Transverse colon (tissue), 4 donors: Measurements from ENCODE around the gene BMP8B. TPM values are rescaled to one million over a fixed set of nuclear protein-coding genes. Genes with fewer than 3 reads are reported as not detected.
"Not testable (repeated sequence)": the region's sequence is repeated elsewhere in the genome, so short reads cannot be mapped to it uniquely, and the experiment has no call there.

Source experiments
- DNase-seq: peaks from one replicate; pipeline ENCODE4 v3.0.0-alpha.2; 2019
- H3K27ac ChIP-seq, 4 donors: fragments of 200-600 bp; sonication (generic); 2 replicates each; pipeline ENCODE4 v1.5.1; 2016 to 2018; ENCODE audit warnings: inconsistent platforms in 4 of 4
- H3K27me3 ChIP-seq: fragments of 200-600 bp; sonication (generic); 2 replicates; pipeline ENCODE4 v1.5.1; 2017; ENCODE audit warnings: inconsistent platforms
- H3K36me3 ChIP-seq, 4 donors: fragments of 200-600 bp; sonication (generic); 2 replicates each; pipeline ENCODE4 v1.5.1; 2017 to 2019; ENCODE audit warnings: inconsistent platforms in 4 of 4
- H3K4me1 ChIP-seq, 4 donors: fragments of 200-600 bp; sonication (generic); 2 replicates each; pipeline ENCODE4 v1.5.1; 2017 to 2020; ENCODE audit warnings: inconsistent platforms in 4 of 4
- H3K4me3 ChIP-seq, 4 donors: fragments of 200-600 bp; sonication (generic); 1 replicate in 1 of 4; 2 replicates in 3 of 4; pipeline versions ENCODE4 v1.5.1 to v1.6.1; 2017 to 2019; ENCODE audit warnings: inconsistent platforms in 4 of 4
- H3K9me3 ChIP-seq, 2 donors: fragments of 200-600 bp; sonication (generic); 2 replicates each; pipeline ENCODE4 v1.5.1; 2017 to 2019; ENCODE audit warnings: inconsistent platforms in 2 of 2
- CTCF ChIP-seq, 5 experiments: fragments of 200-600 bp in 3 of 5; fragments of 450-650 bp in 2 of 5; sonication (generic) in 3 of 5; IDR thresholded peaks; 1 replicate in 2 of 5; 2 replicates in 3 of 5; pipeline ENCODE4 v1.5.1; 2016 to 2017; ENCODE audit warnings: antibody characterized with exemption in 5 of 5, inconsistent platforms in 3 of 5, mild to moderate bottlenecking in 2 of 5, moderate library complexity in 1 of 5
- EP300 ChIP-seq: sonication (generic); formaldehyde crosslinking; IDR thresholded peaks from one replicate; pipeline ENCODE4 v1.6.1; 2017; ENCODE audit warnings: antibody characterized with exemption, low read depth
- POLR2A ChIP-seq: fragments of 450-650 bp; IDR thresholded peaks from one replicate; pipeline ENCODE4 v1.6.1; 2016; ENCODE audit warnings: antibody characterized with exemption, mild to moderate bottlenecking, moderate library complexity
- POLR2AphosphoS5 ChIP-seq, 3 donors: sonication (generic); formaldehyde crosslinking; IDR thresholded peaks; one replicate each; pipeline ENCODE4 v1.6.1; 2016; ENCODE audit warnings: antibody characterized with exemption in 3 of 3
- WGBS, 2 donors: methylation state at CpG; one replicate each; pipeline ENCODE4 v1.1.5; 2018; ENCODE audit warnings: low coverage in 1 of 2; 5-methylcytosine and 5-hydroxymethylcytosine counted together
- in situ Hi-C, 4 donors: fragments of 200-750 bp; cut with MboI; loops; one replicate each; pipeline versions ENCODE4 v1.15.0 to v1.15.1; 2017; ENCODE audit warnings: low sequenced_read_pairs in 3 of 4, low pct_ligation_motif_present in 1 of 4, low pct_unique_long_range_greater_than_20kb in 1 of 4
- intact Hi-C: fragments of 100-400 bp; cut with DNase I; formaldehyde crosslinking; loops from one replicate; pipeline ENCODE4 v1.15.1; 2023; ENCODE audit warnings: low total_unique reads
- total RNA-seq, 4 donors: library from RNA; depleted of rRNA; stranded (reverse); fragments of >200 nt; gene quantifications; one replicate each; pipeline ENCODE4 v1.1.0, GENCODE V29; 2016

The BMP8B gene
- total RNA-seq, 4 donors from 2014 or later, result 1.2 to 27.2 (median 17.4) TPM

- 82% methylated on average over 4 of the region's 4 CpGs; no CpG with 5 or more reads in 1 of the 2 donors for WGBS, 2 donors
- intact Hi-C loops, result no loop called here
- Histone ChIP-seq H3K4me1 (no peaks in the 10 kb centered on the region), H3K9me3 (no peaks in the 10 kb centered on the region), H3K27me3 (no peaks in the 10 kb centered on the region), H3K27ac (peak overlapping the region in 2 of 4 donors; percentile 9 to 53), H3K36me3 (no peaks in the 10 kb centered on the region), H3K4me3 (no peak overlapping the region)
- no peak for TF ChIP-seq POLR2AphosphoS5 (IDR thresholded peaks at IDR 0.05)
- TF ChIP-seq POLR2A, result no peak
- no peak for TF ChIP-seq CTCF (IDR thresholded peaks at IDR 0.05)
- no peak for TF ChIP-seq EP300
- in situ Hi-C loops, result no loop called here
- DNase-seq, result no peak
Observed at GRCh38 chr1:39777306-39777705, 11.4 kb downstream of the BMP8B start.

GRCh38 chr1:39776886-39777285 lies 11.8 kb downstream of the BMP8B start:
- no peak for TF ChIP-seq CTCF (IDR thresholded peaks at IDR 0.05)
- no peak for TF ChIP-seq POLR2AphosphoS5 (IDR thresholded peaks at IDR 0.05)
- TF ChIP-seq POLR2A, result no peak
- TF ChIP-seq EP300, result no peak
- Histone ChIP-seq H3K27me3 (no peaks in the 10 kb centered on the region), H3K9me3 (no peaks in the 10 kb centered on the region), H3K4me3 (no peak overlapping the region), H3K36me3 (no peaks in the 10 kb centered on the region), H3K4me1 (no peaks in the 10 kb centered on the region), H3K27ac (peak overlapping the region in 2 of 4 donors; percentile 9 to 53)
- no peak for DNase-seq
- 81 to 84% methylated on average over 4 of the region's 4 CpGs for WGBS, 2 donors
- intact Hi-C loops, result no loop called here
- in situ Hi-C loops, result no loop called here

DNA sequence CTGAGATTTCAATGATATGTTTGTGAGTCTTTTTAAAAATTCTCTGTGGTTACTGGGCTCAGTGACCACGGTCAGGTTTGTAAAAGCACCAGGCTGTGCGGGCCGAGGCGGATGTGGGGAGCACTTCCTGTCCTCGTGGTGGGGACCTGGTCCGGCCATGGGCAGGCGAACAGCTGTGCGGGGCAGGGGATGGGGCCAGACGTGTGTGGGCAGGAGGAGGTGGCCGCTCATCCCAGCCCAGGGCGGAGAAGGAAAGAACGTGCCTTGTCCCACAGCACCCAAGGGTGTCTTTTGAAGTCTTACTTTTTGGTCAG lies 12.3 kb downstream of the BMP8B start:
- peak overlapping the region in 1 of 4 donors; percentile 53 for H3K27ac ChIP-seq
- TF ChIP-seq POLR2AphosphoS5 (IDR thresholded peaks at IDR 0.05) (no peak), EP300 (no peak), CTCF (IDR thresholded peaks at IDR 0.05) (no peak), POLR2A (no peak)
- H3K27me3 ChIP-seq, result peaks cover 1% of the 10 kb centered on the region
- WGBS, 2 donors, result 66 to 90% methylated on average over 4 to 12 of the region's 12 CpGs
- no peak overlapping the region for H3K4me3 ChIP-seq
- intact Hi-C loops (no loop called here), in situ Hi-C loops (no loop called here)
- H3K36me3 ChIP-seq, result no peaks in the 10 kb centered on the region
- DNase-seq, result peak; percentile 57
- no peaks in the 10 kb centered on the region for H3K4me1 ChIP-seq
- H3K9me3 ChIP-seq, result no peaks in the 10 kb centered on the region

DNA sequence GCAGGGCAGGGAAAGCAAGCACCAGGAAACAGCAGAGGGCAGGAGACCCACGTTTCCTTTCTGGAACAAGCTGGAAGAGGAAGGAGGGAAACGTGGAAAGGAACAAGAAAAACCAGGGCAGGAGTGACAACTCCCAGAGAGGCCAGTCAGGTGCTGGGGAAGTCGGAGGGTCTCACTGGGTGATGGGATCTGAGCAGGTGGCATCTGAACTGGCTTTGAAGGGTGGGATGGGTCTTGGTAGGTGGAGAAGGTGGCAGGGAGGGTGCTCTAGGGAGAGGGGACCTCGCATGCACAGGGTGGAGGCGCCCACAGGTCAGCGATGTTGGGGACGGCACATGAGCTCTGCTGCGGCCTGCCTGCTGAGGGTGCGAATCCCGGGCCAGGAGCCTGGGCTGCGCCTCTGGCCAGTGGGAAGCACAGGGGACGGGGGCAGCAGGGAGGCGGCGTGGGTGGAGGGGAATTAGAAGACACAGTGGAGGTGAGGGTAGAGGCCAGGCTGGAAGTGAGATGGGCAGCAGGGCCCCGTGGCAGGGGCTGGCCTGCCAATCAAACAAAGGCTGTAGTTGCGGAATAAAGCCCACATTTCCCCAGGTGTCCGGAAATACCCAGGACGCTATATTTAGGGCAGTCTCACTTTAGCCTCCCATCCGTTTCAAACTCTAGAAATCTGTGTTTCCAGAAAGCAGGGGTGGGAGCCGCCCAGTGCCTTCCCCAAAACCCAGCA lies 12.8 kb downstream of the BMP8B start:
- H3K4me1 ChIP-seq, H3K4me3 ChIP-seq, DNase-seq, H3K9me3 ChIP-seq, in situ Hi-C loops, intact Hi-C loops, H3K36me3 ChIP-seq, H3K27me3 ChIP-seq: not testable (repeated sequence)
- H3K27ac ChIP-seq, result peak overlapping the region in 2 of 4 donors; percentile 48 to 53
- WGBS, 2 donors, result 30 to 65% methylated on average over 2 to 9 of the region's 20 CpGs

DNA sequence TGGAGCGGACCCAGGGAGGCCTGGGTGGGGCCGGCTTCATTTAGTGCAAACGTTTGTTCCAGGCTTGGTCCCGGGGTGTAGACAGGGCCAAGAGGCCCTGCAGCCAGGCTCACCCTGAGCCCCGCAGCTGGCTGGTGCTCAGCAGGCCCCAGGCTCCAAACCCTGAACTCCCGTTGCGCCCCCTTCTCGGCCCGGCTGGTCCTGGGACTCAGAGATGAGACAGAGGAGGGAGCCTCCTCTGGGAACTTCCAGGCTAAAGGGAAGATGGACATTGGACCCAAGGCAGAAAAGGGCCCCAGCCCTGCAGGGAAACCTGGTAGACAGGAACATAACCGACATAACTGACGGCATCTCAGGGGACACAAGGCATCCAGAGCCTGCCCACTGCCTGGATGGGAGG lies 13.5 kb downstream of the BMP8B start:
- DNase-seq, H3K36me3 ChIP-seq, in situ Hi-C loops: not testable (repeated sequence)

DNA sequence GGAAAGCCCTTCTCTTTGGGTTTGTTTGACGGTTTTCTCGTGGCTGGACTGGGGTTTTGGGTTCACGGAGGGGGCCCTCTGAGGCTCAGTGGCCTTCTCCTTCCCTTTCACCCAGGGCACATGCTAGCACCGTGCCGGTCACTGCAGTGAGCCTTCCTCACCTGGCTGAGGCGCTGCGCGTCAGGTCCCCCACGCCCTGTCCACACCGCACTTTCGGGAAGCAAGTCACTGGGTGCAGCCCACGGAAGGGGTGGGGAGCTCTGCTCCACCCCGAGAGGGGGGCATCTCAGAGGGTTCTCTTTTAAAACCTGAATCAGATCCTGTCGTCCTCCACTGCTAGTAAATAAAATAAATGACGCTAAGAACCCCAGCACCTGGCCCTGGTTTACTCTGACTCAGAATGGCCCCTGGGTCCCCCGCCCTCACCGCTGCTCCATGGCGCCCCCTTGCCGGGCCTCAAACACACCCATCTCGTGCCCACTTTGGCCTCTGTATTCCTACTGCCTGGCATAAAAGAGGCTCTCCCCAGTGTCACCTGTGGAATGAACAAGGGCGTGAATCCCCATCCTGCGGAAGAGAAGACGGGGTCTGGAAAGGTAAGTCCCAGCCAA lies 15.2 kb downstream of the BMP8B start:
- in situ Hi-C loops, H3K4me3 ChIP-seq, H3K36me3 ChIP-seq, H3K27ac ChIP-seq, intact Hi-C loops, H3K27me3 ChIP-seq, DNase-seq, H3K4me1 ChIP-seq, H3K9me3 ChIP-seq: not testable (repeated sequence)
- WGBS, 2 donors, result no CpG with 5 or more reads among the region's 23 CpGs

More for the DNA sequence above, 13.5 kb downstream of the BMP8B start:
- H3K4me1 ChIP-seq, H3K27me3 ChIP-seq, intact Hi-C loops, H3K9me3 ChIP-seq, H3K4me3 ChIP-seq: not testable (repeated sequence)
- peak overlapping the region in 1 of 4 donors; percentile 53 for H3K27ac ChIP-seq
- 88% methylated on average over 9 of the region's 11 CpGs; no CpG with 5 or more reads in 1 of the 2 donors for WGBS, 2 donors

- H3K27me3 ChIP-seq, H3K27ac ChIP-seq, intact Hi-C loops, H3K9me3 ChIP-seq, H3K4me1 ChIP-seq, in situ Hi-C loops, H3K36me3 ChIP-seq, DNase-seq: not testable (repeated sequence)
- H3K4me3 ChIP-seq, result peak within 1 kb of the TSS in 1 of 4 donors; percentile 23
- WGBS, 2 donors, result 18% methylated on average over 21 of the region's 57 CpGs; no CpG with 5 or more reads in 1 of the 2 donors
Observed at GRCh38 chr1:39771022-39771532, 17.6 kb downstream of the BMP8B start, which contains the start of gene OXCT2. OXCT2 (minus strand) TSS chr1:39771348; CDS start chr1:39771255, 93 bp downstream.
